ENCODE results near the gene STAB2. TPM values are rescaled to one million over a fixed set of nuclear protein-coding genes. Genes with fewer than 3 reads are reported as not detected.
"Not testable (repeated sequence)": the region's sequence is repeated elsewhere in the genome, so short reads cannot be mapped to it uniquely, and the experiment has no call there.

STAB2 gene
- total RNA-seq, 2 experiments from 2014 or later, result not detected

DNA sequence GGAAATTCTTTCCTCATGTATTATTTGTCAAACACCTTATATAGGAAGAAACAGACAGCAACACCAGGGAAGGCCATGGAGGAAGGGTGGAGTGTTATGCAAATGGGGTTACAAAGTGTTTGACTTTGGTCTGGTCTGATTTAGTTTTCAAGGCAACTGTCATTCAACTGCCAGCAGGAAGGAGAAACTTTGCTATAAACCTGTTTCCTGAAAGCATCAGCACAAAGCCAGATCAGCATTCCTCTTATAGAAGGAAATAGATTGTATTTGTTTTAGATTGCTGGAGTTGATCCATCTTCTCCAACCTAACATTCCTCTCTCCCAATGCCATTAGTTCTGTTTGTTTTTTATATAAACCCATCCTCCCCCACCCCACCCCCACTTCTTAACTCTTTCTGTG is 65.7 kb downstream of the STAB2 start:
- Histone ChIP-seq H3K27ac (ENCODE audit: low read depth, low read length, poor library complexity, severe bottlenecking) (no peak overlapping the region), H2AFZ (ENCODE audit: low read length) (no peak overlapping the region), H3K36me3 (ENCODE audit: insufficient read depth, low read length) (no peaks in the 10 kb centered on the region), H3K4me3 (ENCODE audit: low read depth, low read length, poor library complexity, severe bottlenecking) (no peak overlapping the region), H3K4me2 (ENCODE audit: low read length) (no peak overlapping the region), H3K79me2 (ENCODE audit: insufficient read depth, low read depth, low read length) (no peaks in the 10 kb centered on the region), H4K20me1 (ENCODE audit: insufficient read depth, low read length) (no peaks in the 10 kb centered on the region), H3K9me3 (ENCODE audit: low read length) (no peaks in the 10 kb centered on the region), H3K9me2 (ENCODE audit: insufficient read depth, low read length) (no peaks in the 10 kb centered on the region), H3K4me1 (ENCODE audit: insufficient read depth, low read length, poor library complexity, severe bottlenecking) (no peaks in the 10 kb centered on the region)
- intact Hi-C loops (cut with micrococcal nuclease; ENCODE audit: unreplicated experiment), result no loop called here
- no TSS peak for BruUV-seq (replicated peaks)
- ChIA-PET CTCF (ENCODE audit: unreplicated experiment) (no interaction called here), POLR2A (interaction anchor here (0.6 kb wide), 1 partner anchor 12 kb away, joined by 4 read pairs; no protein-coding TSS in a partner anchor)
- DNase-seq (ENCODE audit: low spot score), result no peak
- no peak for TF ChIP-seq EZH2phosphoT487 (IDR thresholded peaks at IDR 0.05; ENCODE audit: borderline replicate concordance, low read depth, low read length)
- TF ChIP-seq, protein P1, sequence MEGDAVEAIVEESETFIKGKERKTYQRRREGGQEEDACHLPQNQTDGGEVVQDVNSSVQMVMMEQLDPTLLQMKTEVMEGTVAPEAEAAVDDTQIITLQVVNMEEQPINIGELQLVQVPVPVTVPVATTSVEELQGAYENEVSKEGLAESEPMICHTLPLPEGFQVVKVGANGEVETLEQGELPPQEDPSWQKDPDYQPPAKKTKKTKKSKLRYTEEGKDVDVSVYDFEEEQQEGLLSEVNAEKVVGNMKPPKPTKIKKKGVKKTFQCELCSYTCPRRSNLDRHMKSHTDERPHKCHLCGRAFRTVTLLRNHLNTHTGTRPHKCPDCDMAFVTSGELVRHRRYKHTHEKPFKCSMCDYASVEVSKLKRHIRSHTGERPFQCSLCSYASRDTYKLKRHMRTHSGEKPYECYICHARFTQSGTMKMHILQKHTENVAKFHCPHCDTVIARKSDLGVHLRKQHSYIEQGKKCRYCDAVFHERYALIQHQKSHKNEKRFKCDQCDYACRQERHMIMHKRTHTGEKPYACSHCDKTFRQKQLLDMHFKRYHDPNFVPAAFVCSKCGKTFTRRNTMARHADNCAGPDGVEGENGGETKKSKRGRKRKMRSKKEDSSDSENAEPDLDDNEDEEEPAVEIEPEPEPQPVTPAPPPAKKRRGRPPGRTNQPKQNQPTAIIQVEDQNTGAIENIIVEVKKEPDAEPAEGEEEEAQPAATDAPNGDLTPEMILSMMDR (conservative IDR thresholded peaks at IDR 0.05; ENCODE audit: low read length), result no peak

GRCh38 chr12:103653568-103654173 is 66.6 kb downstream of the STAB2 start:
- H3K36me3 ChIP-seq (ENCODE audit: insufficient read depth, low read length); CTCF ChIA-PET (ENCODE audit: unreplicated experiment); H3K27ac ChIP-seq (ENCODE audit: low read depth, low read length, poor library complexity, severe bottlenecking); H2AFZ ChIP-seq (ENCODE audit: low read length); intact Hi-C loops (cut with micrococcal nuclease; ENCODE audit: unreplicated experiment); H3K4me2 ChIP-seq (ENCODE audit: low read length); H3K4me3 ChIP-seq (ENCODE audit: low read depth, low read length, poor library complexity, severe bottlenecking); BruUV-seq (replicated peaks); DNase-seq (ENCODE audit: low spot score); H3K9me3 ChIP-seq (ENCODE audit: low read length); H3K4me1 ChIP-seq (ENCODE audit: insufficient read depth, low read length, poor library complexity, severe bottlenecking); H3K9me2 ChIP-seq (ENCODE audit: insufficient read depth, low read length); H4K20me1 ChIP-seq (ENCODE audit: insufficient read depth, low read length); H3K79me2 ChIP-seq (ENCODE audit: insufficient read depth, low read depth, low read length): not testable (repeated sequence)
- POLR2A ChIA-PET, result interaction anchor here (0.6 kb wide), 1 partner anchor 13 kb away, joined by 4 read pairs; no protein-coding TSS in a partner anchor

DNA sequence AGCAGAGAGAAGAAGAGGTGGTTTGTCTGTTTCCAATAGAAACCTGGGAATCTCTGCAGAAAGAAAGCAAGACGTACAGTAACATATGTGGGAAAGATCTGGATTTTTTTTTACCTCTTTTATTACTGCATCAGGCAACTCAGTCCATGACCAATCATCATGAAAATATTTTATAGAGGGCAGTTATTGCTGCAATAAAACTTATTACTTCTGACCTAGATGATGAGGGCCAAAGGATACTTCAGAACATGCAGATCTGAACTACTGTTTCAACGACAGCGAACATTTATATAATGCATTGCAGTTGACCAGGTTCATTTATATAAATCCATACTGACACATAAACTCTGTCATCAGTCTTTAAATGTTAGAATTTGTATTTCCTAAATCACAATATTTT is 67.7 kb downstream of the STAB2 start:
- BruUV-seq (replicated peaks), result no TSS peak
- H3K4me3 ChIP-seq (ENCODE audit: low read depth, low read length, poor library complexity, severe bottlenecking), result no peak overlapping the region
- no peaks in the 10 kb centered on the region for H3K9me2 ChIP-seq (ENCODE audit: insufficient read depth, low read length)
- CTCF ChIA-PET (ENCODE audit: unreplicated experiment), result no interaction called here
- no peaks in the 10 kb centered on the region for H3K4me1 ChIP-seq (ENCODE audit: insufficient read depth, low read length, poor library complexity, severe bottlenecking)
- H3K9me3 ChIP-seq (ENCODE audit: low read length), result no peaks in the 10 kb centered on the region
- POLR2A ChIA-PET, result no interaction called here
- no peaks in the 10 kb centered on the region for H3K79me2 ChIP-seq (ENCODE audit: insufficient read depth, low read depth, low read length)
- no peaks in the 10 kb centered on the region for H3K36me3 ChIP-seq (ENCODE audit: insufficient read depth, low read length)
- intact Hi-C loops (cut with micrococcal nuclease; ENCODE audit: unreplicated experiment), result no loop called here
- no peak for DNase-seq (ENCODE audit: low spot score)
- H3K27ac ChIP-seq (ENCODE audit: low read depth, low read length, poor library complexity, severe bottlenecking), result no peak overlapping the region
- no peaks in the 10 kb centered on the region for H4K20me1 ChIP-seq (ENCODE audit: insufficient read depth, low read length)
- TF ChIP-seq, protein P1 (conservative IDR thresholded peaks at IDR 0.05; ENCODE audit: low read length), result no peak
- no peak for TF ChIP-seq EZH2phosphoT487 (IDR thresholded peaks at IDR 0.05; ENCODE audit: borderline replicate concordance, low read depth, low read length)
- H2AFZ ChIP-seq (ENCODE audit: low read length), result no peak overlapping the region
- H3K4me2 ChIP-seq (ENCODE audit: low read length), result no peak overlapping the region
